HCT116 (cell line): ENCODE data around the gene DCP1A. TPM values are rescaled to one million over a fixed set of nuclear protein-coding genes. Genes with fewer than 3 reads are reported as not detected.

ENCODE experiments used
- ATAC-seq: fragments of 200-7000 bp; cut with Tn5 transposase; 2 replicates; pipeline ENCODE4 v1.9.1; 2020; ENCODE audit warnings: mild to moderate bottlenecking, moderate library complexity
- Bru-seq: library from RNA; stranded (reverse); fragments of 400-500 nt; gene quantifications from one replicate; lab custom pipeline; 2021; lab: Mats Ljungman, UMichigan
- BruChase-seq, 2 experiments: library from RNA; stranded (reverse); fragments of 400-500 nt; gene quantifications; one replicate each; lab custom pipeline; 2021; lab: Mats Ljungman, UMichigan
- BruUV-seq: library from RNA; stranded (reverse); fragments of 400-500 nt; replicated peaks from 2 replicates; lab custom pipeline; 2021; lab: Mats Ljungman, UMichigan
- CTCF ChIA-PET: fragments of 300-600 bp; sonication (Branson Sonifier 250); formaldehyde crosslinking; loops from one replicate; lab custom pipeline; 2021; ENCODE audit warnings: antibody characterized with exemption; lab: Charles Lee
- POLR2A ChIA-PET: fragments of 300-600, 350-600 bp; sonication (Branson Sonifier 250); formaldehyde crosslinking; loops from one replicate; lab custom pipeline; 2021; ENCODE audit warnings: antibody characterized with exemption; lab: Charles Lee
- RAD21 ChIA-PET, 2 experiments: fragments of 300-600 bp; sonication (Branson Sonifier 250); formaldehyde crosslinking; loops; one replicate each; lab custom pipeline; 2023; ENCODE audit warnings: low total read pairs in 2 of 2; ENCODE audit not compliant: uncharacterized antibody in 2 of 2, unreplicated experiment in 2 of 2, low non-redundant PET in 1 of 2; lab: Charles Lee
- DNase-seq: peaks from one replicate; pipeline ENCODE4 v3.0.0-alpha.2; 2010; ENCODE audit warnings: low read depth, low spot score
- H2AFZ ChIP-seq: fragments of 200-600 bp; shearing (Covaris generic), sonication (generic); 2 replicates; pipeline ENCODE4 v1.6.1; 2017; ENCODE audit warnings: low read depth, mixed run types, mixed read lengths, antibody characterized with exemption, low read length; ENCODE audit not compliant: poor library complexity, severe bottlenecking
- H3K27ac ChIP-seq: 2 replicates; pipeline ENCODE4 v1.5.1; 2012; ENCODE audit warnings: low read depth, low read length
- H3K27me3 ChIP-seq: fragments of 200-600 bp; sonication (generic); 2 replicates; pipeline ENCODE4 v1.6.1; 2016; ENCODE audit warnings: mixed run types, low read length, mixed read lengths; ENCODE audit not compliant: insufficient read depth
- H3K36me3 ChIP-seq, 2 experiments: fragments of 200-500 bp in 1 of 2; fragments of 200-600 bp in 1 of 2; sonication (Bioruptor generic) in 1 of 2; sonication (generic) in 1 of 2; 2 replicates each; pipeline versions ENCODE4 v1.5.1 to v1.6.1; 2014 to 2016; ENCODE audit warnings: low read length in 2 of 2, inconsistent platforms in 1 of 2, mixed read lengths in 1 of 2, mixed run types in 1 of 2; ENCODE audit not compliant: insufficient read depth in 2 of 2, control insufficient read depth in 1 of 2
- H3K4me1 ChIP-seq, 2 experiments: fragments of 200-600 bp in 1 of 2; sonication (generic) in 1 of 2; 2 replicates each; pipeline versions ENCODE4 v1.5.1 to v1.6.1; 2012 to 2017; ENCODE audit warnings: low read length in 2 of 2, inconsistent platforms in 1 of 2, mild to moderate bottlenecking in 1 of 2, mixed read lengths in 1 of 2, mixed run types in 1 of 2, moderate library complexity in 1 of 2; ENCODE audit not compliant: insufficient read depth in 2 of 2, control insufficient read depth in 1 of 2
- H3K4me2 ChIP-seq: fragments of 200-600 bp; sonication (generic); 2 replicates; pipeline ENCODE4 v1.6.1; 2017; ENCODE audit warnings: mixed run types, low read length, mixed read lengths
- H3K4me3 ChIP-seq, 2 experiments: fragments of 200-600 bp in 1 of 2; sonication (generic) in 1 of 2; replicated peaks in 1 of 2; 2 replicates each; pipeline ENCODE4 v1.5.1; 2011 to 2016; ENCODE audit warnings: low read length in 2 of 2, control low read depth in 1 of 2, low read depth in 1 of 2, mild to moderate bottlenecking in 1 of 2, mixed read lengths in 1 of 2, mixed run types in 1 of 2
- H3K79me2 ChIP-seq: fragments of 200-600 bp; sonication (generic); 2 replicates; pipeline ENCODE4 v1.6.1; 2017; ENCODE audit warnings: mild to moderate bottlenecking, mixed run types, low read length, moderate library complexity, mixed read lengths; ENCODE audit not compliant: insufficient read depth
- H3K9ac ChIP-seq: fragments of 200-600 bp; sonication (generic); 2 replicates; pipeline ENCODE4 v1.6.1; 2016; ENCODE audit warnings: low read length, mixed read lengths
- H3K9me2 ChIP-seq: fragments of 200-600 bp; sonication (generic), shearing (Covaris generic); 2 replicates; pipeline ENCODE4 v1.6.1; 2017; ENCODE audit warnings: mixed run types, mild to moderate bottlenecking, moderate library complexity; ENCODE audit not compliant: insufficient read depth
- H3K9me3 ChIP-seq, 2 experiments: fragments of 200-500 bp in 1 of 2; fragments of 200-600 bp in 1 of 2; sonication (Bioruptor generic) in 1 of 2; sonication (generic) in 1 of 2; 2 replicates each; pipeline ENCODE4 v1.6.1; 2014 to 2017; ENCODE audit warnings: low read length in 2 of 2, mixed read lengths in 2 of 2, inconsistent platforms in 1 of 2, low read depth in 1 of 2, mild to moderate bottlenecking in 1 of 2, mixed run types in 1 of 2, moderate library complexity in 1 of 2; ENCODE audit not compliant: control insufficient read depth in 1 of 2, insufficient read depth in 1 of 2
- H4K20me1 ChIP-seq: fragments of 200-600 bp; sonication (generic), shearing (Covaris generic); 2 replicates; pipeline ENCODE4 v1.6.1; 2017; ENCODE audit warnings: mixed run types, mild to moderate bottlenecking, moderate library complexity; ENCODE audit not compliant: insufficient read depth
- CBX3 ChIP-seq: IDR thresholded peaks from 2 replicates; pipeline ENCODE4 v1.6.1; 2012; ENCODE audit warnings: low read depth
- EGR1 ChIP-seq: IDR thresholded peaks from 2 replicates; pipeline ENCODE4 v1.6.1; 2012; ENCODE audit warnings: low read depth
- ELF1 ChIP-seq: IDR thresholded peaks from 2 replicates; pipeline ENCODE4 v1.6.1; 2012; ENCODE audit warnings: low read depth, borderline replicate concordance
- FOSL1 ChIP-seq: IDR thresholded peaks from 2 replicates; pipeline ENCODE4 v1.6.1; 2012; ENCODE audit warnings: low read depth
- JUND ChIP-seq: IDR thresholded peaks from 2 replicates; pipeline ENCODE4 v1.6.1; 2012
- POLR2A ChIP-seq: IDR thresholded peaks from 2 replicates; pipeline ENCODE4 v1.7.0; 2011; ENCODE audit warnings: borderline replicate concordance; ENCODE audit not compliant: insufficient read depth, insufficient read length; ENCODE audit errors: extremely low read depth
- POLR2AphosphoS5 ChIP-seq: IDR thresholded peaks from 2 replicates; pipeline ENCODE4 v1.6.1; 2011; ENCODE audit warnings: mild to moderate bottlenecking, low read depth, low read length, moderate library complexity
- RAD21 ChIP-seq: IDR thresholded peaks from 2 replicates; pipeline ENCODE4 v1.6.1; 2012; ENCODE audit warnings: low read depth, mild to moderate bottlenecking
- REST ChIP-seq: IDR thresholded peaks from 2 replicates; pipeline ENCODE4 v1.6.1; 2012; ENCODE audit warnings: low read depth
- SIN3A ChIP-seq: IDR thresholded peaks from 2 replicates; pipeline ENCODE4 v1.6.1; 2012; ENCODE audit warnings: low read depth
- SP1 ChIP-seq: IDR thresholded peaks from 2 replicates; pipeline ENCODE4 v1.6.1; 2012; ENCODE audit warnings: low read depth
- SRF ChIP-seq: IDR thresholded peaks from 2 replicates; pipeline ENCODE4 v1.6.1; 2012; ENCODE audit warnings: low read depth
- TCF7L2 ChIP-seq: IDR thresholded peaks from 2 replicates; pipeline ENCODE4 v1.7.0; 2011; ENCODE audit warnings: borderline replicate concordance, inconsistent platforms; ENCODE audit not compliant: insufficient read depth, insufficient read length; ENCODE audit errors: extremely low read depth
- YY1 ChIP-seq: IDR thresholded peaks from 2 replicates; pipeline ENCODE4 v1.6.1; 2011; ENCODE audit warnings: low read length, low read depth, moderate library complexity, mild to moderate bottlenecking; ENCODE audit not compliant: insufficient replicate concordance; ENCODE audit errors: extremely low read depth
- ZFX ChIP-seq: fragments of 450-650 bp; IDR thresholded peaks from 2 replicates; pipeline ENCODE4 v1.6.1; 2017
- ZNF274 ChIP-seq: fragments of 200-500 bp; sonication (Bioruptor generic); IDR thresholded peaks from 2 replicates; pipeline ENCODE4 v1.6.1; 2014; ENCODE audit warnings: mild to moderate bottlenecking, low read depth, low read length, inconsistent platforms
- intact Hi-C: fragments of 100-400 bp; cut with micrococcal nuclease; formaldehyde crosslinking; loops from 2 replicates; pipeline ENCODE4 v1.10.0; 2022
- long read RNA-seq: library from polyadenylated mRNA; unstranded; transcript quantifications from one replicate; pipeline ENCODE4 v2.0.0, GENCODE V29; 2021; ENCODE audit not compliant: unreplicated experiment
- polyA plus RNA-seq: library from polyadenylated mRNA; unstranded; fragments of >200 nt; gene quantifications from 2 replicates; pipeline ENCODE4 v1.2.1, GENCODE V29; 2012; ENCODE audit warnings: missing spikeins
- total RNA-seq: library from RNA; stranded (reverse); gene quantifications from one replicate; pipeline ENCODE4 v1.2.1, GENCODE V29; 2021; ENCODE audit not compliant: unreplicated experiment
- TF ChIP-seq, protein P1 (sequence below), 3 experiments: fragments of 200-600 bp in 1 of 3; sonication (generic) in 1 of 3; IDR thresholded peaks in 2 of 3; conservative IDR thresholded peaks in 1 of 3; 2 replicates each; pipeline ENCODE4 v1.5.1; 2012 to 2017; ENCODE audit warnings: low read depth in 2 of 3, low read length in 2 of 3, antibody characterized with exemption in 1 of 3, borderline replicate concordance in 1 of 3, control low read depth in 1 of 3, mild to moderate bottlenecking in 1 of 3, mixed read lengths in 1 of 3, mixed run types in 1 of 3, moderate library complexity in 1 of 3; ENCODE audit not compliant: insufficient read depth in 1 of 3
- TF ChIP-seq, protein P2 (sequence below): IDR thresholded peaks from 2 replicates; pipeline ENCODE4 v1.6.1; 2012

The DCP1A gene
- total RNA-seq (33.2 TPM), Bru-seq, nascent RNA (percentile 87 among the genes with signal in this experiment), BruChase-seq, experiment 1, labeled RNA remaining after a 6-hour chase (percentile 84 among the genes with signal in this experiment), BruChase-seq, experiment 2, labeled RNA remaining after a 2-hour chase (percentile 88 among the genes with signal in this experiment)
- polyA plus RNA-seq: 20.4 and 21.8 TPM in 2 replicates
- long read RNA-seq, full-length matches to known transcripts: 18 of 37 reads
- long read RNA-seq, partial matches to known transcripts: 7 of 37 reads
- long read RNA-seq, other reads (novel, unspliced or antisense): 12 of 37 reads

DNA sequence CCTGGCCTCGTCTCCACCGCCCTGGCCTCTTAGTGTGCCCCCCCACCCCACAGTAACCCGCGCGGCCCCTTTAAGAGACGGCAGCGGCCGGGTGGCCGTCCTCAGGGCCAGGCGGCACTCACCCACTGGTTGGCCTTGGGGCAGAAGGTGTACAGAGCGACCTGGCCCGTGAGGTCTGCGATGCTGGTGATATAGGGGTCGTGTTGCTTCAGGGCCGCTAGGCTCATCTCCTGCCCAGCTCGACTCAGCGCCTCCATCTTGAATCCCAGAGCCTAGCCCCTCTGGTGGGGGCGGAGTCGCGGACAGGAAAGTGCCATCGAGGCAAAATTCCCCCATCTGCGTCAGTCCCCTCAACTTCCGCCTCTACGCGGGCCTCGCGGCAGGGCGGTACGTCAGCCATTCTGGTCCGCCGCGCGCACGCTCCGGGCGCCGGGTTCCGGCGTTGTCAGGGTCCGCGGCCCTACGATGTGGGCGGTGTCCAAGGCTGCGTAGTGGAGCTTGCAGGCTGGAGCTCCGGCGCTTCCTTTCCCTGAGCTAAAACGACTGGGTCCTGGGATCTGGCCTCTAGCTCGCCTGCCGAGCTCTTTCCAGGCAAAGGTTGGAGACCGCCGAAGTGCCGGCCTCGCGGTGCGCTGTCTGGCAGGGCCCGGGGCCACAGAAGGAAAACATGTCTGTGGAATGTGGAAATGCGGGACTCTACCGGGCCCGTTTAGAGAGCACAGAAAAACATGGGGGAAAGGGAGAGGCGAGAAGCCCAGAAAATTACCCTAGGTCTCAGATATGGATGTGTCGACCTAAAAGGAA lies at the start of gene DCP1A:
DCP1A (minus strand) TSS at position 283 of the 804 bp plus-strand sequence; CDS start at position 257, 26 bp downstream.
- ChIA-PET CTCF (interaction anchor here (1.0 kb wide), 1 partner anchor 363 kb away, joined by 3 read pairs; no protein-coding TSS in a partner anchor), POLR2A (interaction anchor here (0.7 to 1.6 kb wide), 4 partner anchors 9 to 93 kb away, joined by 3 to 5 read pairs (median 4); no protein-coding TSS in a partner anchor), RAD21 (interaction anchor here in 1 of 2 experiments (0.7 kb wide), 1 partner anchor 93 kb away, joined by 3 read pairs; no protein-coding TSS in a partner anchor)
- peak within 1 kb of the TSS; percentile 89 for H3K4me2 ChIP-seq
- intact Hi-C loops: no loop called here
- H3K9me3 ChIP-seq: no peaks in the 10 kb centered on the region
- peak within 1 kb of the TSS; percentile 92 for H3K9ac ChIP-seq
- no peaks in the 10 kb centered on the region for H3K27me3 ChIP-seq
- peak within 1 kb of the TSS; percentile 69 to 99 for H3K4me3 ChIP-seq
- peaks cover 11 to 13% of the 10 kb centered on the region in 2 experiments; a peak in 2 of 4 replicates for H3K36me3 ChIP-seq
- peaks cover 49% of the 10 kb centered on the region for H3K79me2 ChIP-seq
- DNase-seq: peak; percentile 91
- ATAC-seq: peak; percentile 93
- no TSS peak for BruUV-seq
- H4K20me1 ChIP-seq: no peaks in the 10 kb centered on the region
- peaks cover 6 to 26% of the 10 kb centered on the region in 2 experiments for H3K4me1 ChIP-seq
- peak within 1 kb of the TSS; percentile 88 for H2AFZ ChIP-seq
- H3K27ac ChIP-seq: peak within 1 kb of the TSS; percentile 83
- no peaks in the 10 kb centered on the region for H3K9me2 ChIP-seq
- TF ChIP-seq YY1: peak; percentile 95
- peak; percentile 95 for TF ChIP-seq SIN3A
- TF ChIP-seq ZNF274: no peak
- TF ChIP-seq SP1: peak; percentile 92
- TF ChIP-seq ZFX: peak; percentile 80
- TF ChIP-seq, protein P1, sequence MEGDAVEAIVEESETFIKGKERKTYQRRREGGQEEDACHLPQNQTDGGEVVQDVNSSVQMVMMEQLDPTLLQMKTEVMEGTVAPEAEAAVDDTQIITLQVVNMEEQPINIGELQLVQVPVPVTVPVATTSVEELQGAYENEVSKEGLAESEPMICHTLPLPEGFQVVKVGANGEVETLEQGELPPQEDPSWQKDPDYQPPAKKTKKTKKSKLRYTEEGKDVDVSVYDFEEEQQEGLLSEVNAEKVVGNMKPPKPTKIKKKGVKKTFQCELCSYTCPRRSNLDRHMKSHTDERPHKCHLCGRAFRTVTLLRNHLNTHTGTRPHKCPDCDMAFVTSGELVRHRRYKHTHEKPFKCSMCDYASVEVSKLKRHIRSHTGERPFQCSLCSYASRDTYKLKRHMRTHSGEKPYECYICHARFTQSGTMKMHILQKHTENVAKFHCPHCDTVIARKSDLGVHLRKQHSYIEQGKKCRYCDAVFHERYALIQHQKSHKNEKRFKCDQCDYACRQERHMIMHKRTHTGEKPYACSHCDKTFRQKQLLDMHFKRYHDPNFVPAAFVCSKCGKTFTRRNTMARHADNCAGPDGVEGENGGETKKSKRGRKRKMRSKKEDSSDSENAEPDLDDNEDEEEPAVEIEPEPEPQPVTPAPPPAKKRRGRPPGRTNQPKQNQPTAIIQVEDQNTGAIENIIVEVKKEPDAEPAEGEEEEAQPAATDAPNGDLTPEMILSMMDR (IDR thresholded peaks at IDR 0.05 in 2 of 3, conservative IDR thresholded peaks at IDR 0.05 in 1 of 3; ENCODE audit: borderline replicate concordance in 1 of 3, insufficient read depth in 1 of 3, low read depth in 2 of 3, low read length in 2 of 3): no peak
- TF ChIP-seq, protein P2, sequence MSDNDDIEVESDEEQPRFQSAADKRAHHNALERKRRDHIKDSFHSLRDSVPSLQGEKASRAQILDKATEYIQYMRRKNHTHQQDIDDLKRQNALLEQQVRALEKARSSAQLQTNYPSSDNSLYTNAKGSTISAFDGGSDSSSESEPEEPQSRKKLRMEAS: peak; percentile 96
- peak; percentile 84 for TF ChIP-seq EGR1
- peak; percentile 83 for TF ChIP-seq SRF
- TF ChIP-seq CBX3: peak; percentile 100
- no peak for TF ChIP-seq RAD21
- TF ChIP-seq ELF1: peak; percentile 74
- peak; percentile 48 for TF ChIP-seq FOSL1
- no peak for TF ChIP-seq JUND
- TF ChIP-seq TCF7L2: peak; percentile 64
- TF ChIP-seq REST: no peak
- TF ChIP-seq POLR2A: peak; percentile 90
- TF ChIP-seq POLR2AphosphoS5: peak; percentile 97
